ACC112 (cell line): Measurements from ENCODE around the gene DNAH1.

Source experiments
- H2AFZ ChIP-seq: fragments of 200-600 bp; sonication (generic); one replicate; pipeline ENCODE4 v1.6.0; 2017; ENCODE audit warnings: antibody characterized with exemption, low read length; ENCODE audit not compliant: unreplicated experiment
- H3K27ac ChIP-seq: fragments of 200-600 bp; sonication (generic); 2 replicates; pipeline ENCODE4 v1.5.1; 2014; ENCODE audit warnings: low read depth, mild to moderate bottlenecking, antibody characterized with exemption, low read length, moderate library complexity
- H3K27me3 ChIP-seq: fragments of 200-600 bp; sonication (generic); 2 replicates; pipeline ENCODE4 v1.6.1; 2014; ENCODE audit warnings: mild to moderate bottlenecking, antibody characterized with exemption, low read length, moderate library complexity, mixed read lengths; ENCODE audit not compliant: insufficient read depth
- H3K36me3 ChIP-seq: fragments of 200-600 bp; sonication (generic); 2 replicates; pipeline ENCODE4 v1.6.1; 2016; ENCODE audit warnings: mild to moderate bottlenecking, antibody characterized with exemption, low read length, moderate library complexity, mixed read lengths; ENCODE audit not compliant: insufficient read depth
- H3K4me1 ChIP-seq: fragments of 200-600 bp; sonication (generic); one replicate; pipeline ENCODE4 v1.6.1; 2016; ENCODE audit warnings: low read length, mixed read lengths; ENCODE audit not compliant: insufficient read depth, unreplicated experiment, control insufficient read depth
- H3K4me3 ChIP-seq: fragments of 200-600 bp; sonication (generic); 2 replicates; pipeline ENCODE4 v1.5.1; 2014; ENCODE audit warnings: mild to moderate bottlenecking, low read depth, low read length
- H3K79me2 ChIP-seq: fragments of 200-600 bp; sonication (generic); one replicate; pipeline ENCODE4 v1.6.0; 2016; ENCODE audit warnings: low read length; ENCODE audit not compliant: control insufficient read depth, unreplicated experiment, insufficient read depth

Gene DNAH1

GRCh38 chr3:52381623-52382022, 65.5 kb downstream of the DNAH1 start:
- Histone ChIP-seq H3K4me1 (no peaks in the 10 kb centered on the region), H3K36me3 (no peaks in the 10 kb centered on the region), H2AFZ (no peak overlapping the region), H3K27ac (no peak overlapping the region), H3K27me3 (no peaks in the 10 kb centered on the region), H3K79me2 (no peaks in the 10 kb centered on the region), H3K4me3 (no peak overlapping the region)

GRCh38 chr3:52383446-52383845, 67.3 kb downstream of the DNAH1 start:
- Histone ChIP-seq H3K79me2 (no peaks in the 10 kb centered on the region), H3K4me1 (no peaks in the 10 kb centered on the region), H3K27me3 (no peaks in the 10 kb centered on the region), H3K4me3 (no peak overlapping the region), H3K36me3 (no peaks in the 10 kb centered on the region), H2AFZ (no peak overlapping the region), H3K27ac (no peak overlapping the region)

- no peaks in the 10 kb centered on the region for H3K27me3 ChIP-seq
- H3K4me3 ChIP-seq: no peak overlapping the region
- no peaks in the 10 kb centered on the region for H3K4me1 ChIP-seq
- no peak overlapping the region for H2AFZ ChIP-seq
- H3K27ac ChIP-seq: no peak overlapping the region
- H3K36me3 ChIP-seq: no peaks in the 10 kb centered on the region
- H3K79me2 ChIP-seq: no peaks in the 10 kb centered on the region
Measured at GRCh38 chr3:52384019-52384761, 68.1 kb downstream of the DNAH1 start.

GRCh38 chr3:52385157-52385556, 69.0 kb downstream of the DNAH1 start:
- Histone ChIP-seq H3K79me2 (no peaks in the 10 kb centered on the region), H3K27me3 (no peaks in the 10 kb centered on the region), H2AFZ (no peak overlapping the region), H3K36me3 (no peaks in the 10 kb centered on the region), H3K4me1 (no peaks in the 10 kb centered on the region), H3K4me3 (no peak overlapping the region), H3K27ac (no peak overlapping the region)

GRCh38 chr3:52387481-52387880, 71.4 kb downstream of the DNAH1 start:
- no peaks in the 10 kb centered on the region for H3K4me1 ChIP-seq
- no peak overlapping the region for H3K27ac ChIP-seq
- H2AFZ ChIP-seq: no peak overlapping the region

GRCh38 chr3:52388348-52388821, 72.3 kb downstream of the DNAH1 start:
- no peak overlapping the region for H3K27ac ChIP-seq
- H3K36me3 ChIP-seq: no peaks in the 10 kb centered on the region
- no peak overlapping the region for H3K4me3 ChIP-seq
- no peaks in the 10 kb centered on the region for H3K27me3 ChIP-seq
- no peaks in the 10 kb centered on the region for H3K4me1 ChIP-seq
- no peaks in the 10 kb centered on the region for H3K79me2 ChIP-seq
- H2AFZ ChIP-seq: no peak overlapping the region

More at GRCh38 chr3:52387481-52387880, 71.4 kb downstream of the DNAH1 start:
- H3K27me3 ChIP-seq: no peaks in the 10 kb centered on the region
- H3K4me3 ChIP-seq: no peak overlapping the region
- H3K36me3 ChIP-seq: no peaks in the 10 kb centered on the region
- no peaks in the 10 kb centered on the region for H3K79me2 ChIP-seq

- H2AFZ ChIP-seq: no peak overlapping the region
- no peaks in the 10 kb centered on the region for H3K79me2 ChIP-seq
- no peaks in the 10 kb centered on the region for H3K4me1 ChIP-seq
- H3K27me3 ChIP-seq: no peaks in the 10 kb centered on the region
- H3K27ac ChIP-seq: no peak overlapping the region
- no peaks in the 10 kb centered on the region for H3K36me3 ChIP-seq
- no peak overlapping the region for H3K4me3 ChIP-seq
Measured at GRCh38 chr3:52388933-52389332, 72.8 kb downstream of the DNAH1 start.

- H2AFZ ChIP-seq: no peak overlapping the region
- H3K79me2 ChIP-seq: no peaks in the 10 kb centered on the region
- no peak overlapping the region for H3K4me3 ChIP-seq
- no peaks in the 10 kb centered on the region for H3K36me3 ChIP-seq
- no peaks in the 10 kb centered on the region for H3K4me1 ChIP-seq
- H3K27ac ChIP-seq: no peak overlapping the region
- H3K27me3 ChIP-seq: no peaks in the 10 kb centered on the region
Measured at GRCh38 chr3:52391096-52391495, 75.0 kb downstream of the DNAH1 start.

- Histone ChIP-seq H3K36me3 (no peaks in the 10 kb centered on the region), H3K4me1 (no peaks in the 10 kb centered on the region), H3K27ac (no peak overlapping the region), H3K4me3 (no peak overlapping the region), H3K79me2 (no peaks in the 10 kb centered on the region), H2AFZ (no peak overlapping the region), H3K27me3 (no peaks in the 10 kb centered on the region)
Measured at GRCh38 chr3:52392216-52392930, 76.3 kb downstream of the DNAH1 start.

- H2AFZ ChIP-seq: no peak overlapping the region
- no peak overlapping the region for H3K27ac ChIP-seq
- H3K27me3 ChIP-seq: no peaks in the 10 kb centered on the region
Measured at GRCh38 chr3:52393131-52393807, 77.2 kb downstream of the DNAH1 start.

More at GRCh38 chr3:52393131-52393807, 77.2 kb downstream of the DNAH1 start:
- Histone ChIP-seq H3K4me3 (no peak overlapping the region), H3K4me1 (no peaks in the 10 kb centered on the region), H3K79me2 (no peaks in the 10 kb centered on the region), H3K36me3 (no peaks in the 10 kb centered on the region)
